NCI-H82 (cell line): Measurements from ENCODE around the gene PSMD12.
"Not testable (repeated sequence)": the region's sequence is repeated elsewhere in the genome, so short reads cannot be mapped to it uniquely, and the experiment has no call there.

Source experiments
- DNase-seq: peaks from one replicate; lab custom pipeline; 2025; lab: John Stamatoyannopoulos, UW

PSMD12 gene

GRCh38 chr17:67353929-67354574 is 12.3 kb downstream of the PSMD12 start:
- DNase-seq, result no peak

DNA sequence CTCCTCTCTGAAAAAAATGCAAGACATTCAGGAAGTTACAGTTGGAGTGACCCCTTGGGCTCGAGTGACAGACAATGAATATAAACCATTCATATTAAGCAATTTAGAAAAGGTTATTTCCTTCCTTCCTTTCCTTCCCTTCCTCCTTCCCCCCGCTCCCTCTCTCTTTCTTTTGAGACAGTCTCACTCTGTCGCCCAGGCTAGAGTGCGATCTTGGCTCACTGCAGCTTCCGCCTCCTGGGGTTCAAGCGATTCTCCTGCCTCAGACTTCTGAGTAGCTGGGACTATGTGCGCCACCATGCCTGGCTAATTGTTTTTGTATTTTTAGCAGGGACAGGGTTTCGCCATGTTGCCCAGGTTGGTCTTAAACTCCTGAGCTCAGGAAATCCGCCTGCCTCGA is 13.2 kb downstream of the PSMD12 start:
- DNase-seq, result no peak

DNA sequence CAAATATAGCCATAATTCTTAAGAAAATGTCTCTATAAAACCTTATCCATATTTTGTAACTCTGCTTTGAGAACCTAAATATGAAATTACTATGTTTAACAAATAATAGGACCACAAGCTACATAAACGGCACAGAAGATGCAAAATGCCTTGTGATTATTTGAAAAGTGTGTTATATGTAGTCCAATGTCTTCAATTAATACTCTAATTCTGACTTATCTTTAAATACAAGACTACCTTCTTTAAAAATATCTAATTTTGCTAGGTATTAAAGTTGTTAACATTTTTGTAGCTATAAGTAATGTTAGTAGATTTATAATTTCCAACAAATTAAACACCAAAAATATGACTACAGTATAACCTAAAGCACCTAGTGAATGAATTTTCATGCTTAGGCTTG is 17.0 kb downstream of the PSMD12 start:
- DNase-seq, result no peak

DNA sequence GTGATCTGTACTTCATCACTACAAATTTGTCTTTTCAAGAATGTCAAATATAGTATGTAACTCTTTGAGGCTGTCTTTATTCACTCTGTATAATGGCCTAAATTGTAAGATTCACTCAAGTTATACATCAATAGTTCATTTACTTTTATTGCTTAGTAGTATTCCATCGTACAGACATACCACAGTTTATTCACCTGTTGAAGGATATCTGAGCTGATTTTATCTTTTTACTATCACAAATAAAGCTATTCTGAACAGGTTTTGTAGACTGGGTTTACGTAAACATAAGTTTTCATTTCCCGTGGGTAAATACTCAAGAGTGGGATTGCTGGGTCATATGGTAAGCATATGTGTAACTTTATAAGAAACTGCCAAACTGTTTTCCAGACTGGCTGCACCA is 18.6 kb downstream of the PSMD12 start:
- no peak for DNase-seq

DNA sequence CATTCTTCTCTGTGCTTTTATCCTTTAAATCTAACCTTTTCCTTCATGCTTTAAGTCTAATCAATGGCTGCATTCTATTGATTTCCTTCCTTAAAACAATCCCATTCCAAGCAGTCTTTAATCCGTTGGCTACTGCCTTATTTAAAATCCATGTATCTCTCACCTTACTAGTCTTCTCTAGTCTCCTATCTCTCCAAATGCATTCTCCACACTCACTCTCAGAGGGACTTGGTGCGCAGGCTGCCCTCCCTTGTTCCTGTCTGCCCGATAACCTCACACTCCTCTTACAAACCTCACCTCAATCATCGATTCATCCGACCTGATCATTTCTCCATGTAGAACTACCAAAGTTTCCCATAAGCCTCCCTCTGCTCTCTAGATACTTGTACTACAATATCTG is 23.1 kb downstream of the PSMD12 start:
- DNase-seq, result no peak

- not testable (repeated sequence) for DNase-seq
Observed at GRCh38 chr17:67338353-67338752, 28.0 kb downstream of the PSMD12 start.

- DNase-seq, result no peak
Observed at GRCh38 chr17:67336859-67337258, 29.5 kb downstream of the PSMD12 start.

GRCh38 chr17:67335245-67335835 is 31.0 kb downstream of the PSMD12 start:
- no peak for DNase-seq

DNA sequence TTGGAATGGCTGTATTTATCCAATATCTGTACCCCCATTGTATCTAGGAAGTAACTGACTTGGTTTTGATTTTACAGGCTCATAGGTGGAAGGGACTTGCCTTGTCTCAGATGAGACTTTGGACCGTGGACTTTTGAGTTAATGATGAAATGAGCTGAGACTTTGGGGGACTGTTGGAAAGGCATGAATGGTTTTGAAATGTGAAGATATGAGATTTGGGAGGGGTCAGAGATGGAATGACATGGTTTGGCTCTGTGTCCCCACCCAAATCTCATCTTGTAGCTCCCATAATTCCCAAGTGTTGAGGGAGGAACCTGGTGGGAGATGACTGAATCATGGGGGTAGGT is 34.2 kb downstream of the PSMD12 start:
- not testable (repeated sequence) for DNase-seq

GRCh38 chr17:67331381-67332161 is 34.8 kb downstream of the PSMD12 start:
- DNase-seq, result not testable (repeated sequence)

DNA sequence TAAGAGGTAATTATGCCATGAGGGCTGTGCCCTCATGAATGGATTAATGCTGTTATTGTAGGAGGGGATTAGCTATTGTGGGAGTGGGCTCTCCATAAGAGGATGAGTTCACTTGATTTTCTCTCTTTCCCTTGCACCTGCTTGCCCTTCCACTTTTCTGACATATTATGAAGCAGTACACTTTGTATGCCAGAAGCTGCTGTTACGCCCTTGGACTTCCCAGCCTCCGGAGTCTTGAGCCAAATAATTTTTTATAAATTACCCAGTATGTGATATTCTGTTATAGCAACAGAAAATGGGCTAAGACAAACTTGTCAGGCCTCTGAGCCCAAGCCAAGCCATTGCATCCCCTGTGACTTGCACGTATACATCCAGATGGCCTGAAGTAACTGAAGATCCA is 38.4 kb downstream of the PSMD12 start:
- DNase-seq, result peak; percentile 94

GRCh38 chr17:67326959-67327745 is 39.2 kb downstream of the PSMD12 start:
- DNase-seq, result peak; percentile 94

DNA sequence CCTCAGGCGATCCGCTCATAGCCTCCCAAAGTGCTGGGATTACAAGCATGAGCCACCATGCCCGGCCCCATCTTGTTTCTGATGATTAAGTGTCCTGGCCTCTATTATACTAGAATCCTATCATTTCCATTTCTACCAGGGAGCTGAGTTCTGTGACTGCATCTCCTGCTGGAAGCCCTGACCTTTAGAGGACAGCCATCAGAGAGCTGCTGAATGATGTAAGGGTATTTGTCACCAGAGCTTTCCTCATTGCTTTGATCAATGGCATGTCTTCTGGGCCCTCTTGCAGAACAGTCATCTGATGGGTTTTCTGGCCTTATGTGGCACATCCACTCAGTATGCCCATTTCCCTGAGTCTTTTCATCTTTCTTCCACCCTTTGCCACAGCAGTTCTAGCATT is 39.9 kb downstream of the PSMD12 start:
- DNase-seq, result peak; percentile 39

DNA sequence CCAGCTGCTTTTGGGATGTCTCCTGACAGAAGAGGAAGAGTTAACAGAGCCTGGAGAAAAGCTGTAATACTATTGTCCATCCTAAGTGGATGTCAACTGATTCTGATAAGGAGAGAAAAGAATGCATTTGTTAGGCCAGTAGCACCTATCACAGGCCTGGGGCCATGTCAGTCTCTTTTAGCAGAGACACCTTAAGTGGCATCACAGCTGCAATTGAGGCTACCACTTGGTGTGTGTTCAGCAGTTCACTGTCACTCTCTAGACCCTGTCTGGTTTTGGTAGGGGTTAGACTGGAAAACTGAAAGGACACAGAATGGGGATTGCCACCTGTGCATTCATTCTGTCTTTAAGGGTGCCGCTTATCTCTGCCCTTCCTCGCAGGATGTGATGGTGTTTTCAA is 42.0 kb downstream of the PSMD12 start:
- peak; percentile 45 for DNase-seq

- DNase-seq, result no peak
Observed at GRCh38 chr17:67323445-67323844, 42.9 kb downstream of the PSMD12 start.

- DNase-seq, result peak; percentile 99
Observed at GRCh38 chr17:67322042-67322787, 44.2 kb downstream of the PSMD12 start.

DNA sequence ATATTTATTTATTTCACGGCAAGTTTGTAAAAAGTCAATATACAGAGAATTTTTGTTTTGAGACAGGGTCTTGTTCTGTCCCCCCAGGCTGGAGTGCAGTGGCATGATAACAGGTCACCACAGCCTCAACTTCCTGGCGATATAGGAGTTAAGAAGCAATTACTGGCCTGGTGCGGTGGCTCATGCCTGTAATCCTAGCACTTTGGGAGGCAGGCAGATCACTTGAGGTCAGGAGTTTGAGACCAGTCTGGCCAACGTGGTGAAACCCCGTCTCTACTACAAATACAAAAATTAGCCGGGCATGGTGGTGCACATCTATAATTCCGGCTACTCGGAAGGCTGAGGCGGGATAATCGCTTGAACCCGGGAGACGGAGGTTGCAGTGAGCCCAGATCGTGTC is 44.9 kb downstream of the PSMD12 start:
- peak; percentile 58 for DNase-seq

DNA sequence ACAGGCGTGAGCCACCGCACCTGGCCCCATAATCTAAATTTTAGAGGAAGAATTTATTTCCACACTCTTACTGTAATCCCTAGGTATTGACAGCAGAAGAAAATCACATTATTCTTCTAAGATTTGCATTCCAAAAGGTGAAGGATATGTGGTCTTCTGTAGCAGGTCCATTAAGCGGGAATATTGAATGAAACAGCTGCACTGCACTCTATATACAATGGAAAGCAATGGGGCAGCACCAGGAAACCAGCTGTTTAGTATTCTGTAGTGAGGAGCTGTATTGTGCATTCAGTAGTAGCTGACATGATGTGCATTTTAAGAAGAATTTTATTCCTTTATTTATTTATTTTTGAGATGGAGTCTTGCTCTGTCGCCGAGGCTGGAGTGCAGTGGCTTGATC is 49.6 kb downstream of the PSMD12 start:
- DNase-seq, result peak; percentile 30

- no peak for DNase-seq
Observed at GRCh38 chr17:67315865-67316264, 50.5 kb downstream of the PSMD12 start.

- no peak for DNase-seq
Observed at GRCh38 chr17:67312265-67312664, 54.1 kb downstream of the PSMD12 start.

GRCh38 chr17:67311575-67311974 is 54.8 kb downstream of the PSMD12 start:
- DNase-seq, result no peak

GRCh38 chr17:67310406-67310805 is 56.0 kb downstream of the PSMD12 start:
- no peak for DNase-seq
